Measurements from ENCODE around the gene ZFAND4.
A peak's percentile ranks its signal among the peaks of the same experiment; 100 is the strongest.
"Not testable (repeated sequence)": the region's sequence is repeated elsewhere in the genome, so short reads cannot be mapped to it uniquely, and the experiment has no call there.

ZFAND4 gene

GRCh38 chr10:45672181-45673073, at the start of gene ZFAND4:
TSS of gene ZFAND4 (minus strand) at chr10:45672772. CDS start at chr10:45663725, 9,047 bp downstream.
- ATAC-seq = peak; percentile 99
- no peaks in the 10 kb centered on the region for H3K36me3 Mint-ChIP-seq
- H3K9me3 Mint-ChIP-seq = no peaks in the 10 kb centered on the region
- H3K27ac Mint-ChIP-seq = peak within 1 kb of the TSS; percentile 90
- peak within 1 kb of the TSS; percentile 84 for H3K4me3 Mint-ChIP-seq
- peaks cover 44% of the 10 kb centered on the region for H3K4me1 Mint-ChIP-seq
- DNase-seq (ENCODE audit: low spot score in 2 of 2) = peak; percentile 85 to 94

GRCh38 chr10:45721503-45721902, 48.9 kb upstream of the ZFAND4 start:
- not testable (repeated sequence) for H3K36me3 Mint-ChIP-seq; ATAC-seq; H3K27ac Mint-ChIP-seq; H3K4me1 Mint-ChIP-seq; H3K9me3 Mint-ChIP-seq; H3K4me3 Mint-ChIP-seq; DNase-seq (ENCODE audit: low spot score in 2 of 2)

- H3K27ac Mint-ChIP-seq; H3K36me3 Mint-ChIP-seq; DNase-seq (ENCODE audit: low spot score in 2 of 2); H3K9me3 Mint-ChIP-seq; H3K4me1 Mint-ChIP-seq; H3K4me3 Mint-ChIP-seq; ATAC-seq: not testable (repeated sequence)
Measured at GRCh38 chr10:45717642-45718041, 45.1 kb upstream of the ZFAND4 start.

GRCh38 chr10:45717053-45717452, 44.5 kb upstream of the ZFAND4 start:
- DNase-seq (ENCODE audit: low spot score in 2 of 2); H3K9me3 Mint-ChIP-seq; H3K36me3 Mint-ChIP-seq; H3K27ac Mint-ChIP-seq; H3K4me1 Mint-ChIP-seq; H3K4me3 Mint-ChIP-seq; ATAC-seq: not testable (repeated sequence)

GRCh38 chr10:45711223-45711622, 38.7 kb upstream of the ZFAND4 start:
- H3K36me3 Mint-ChIP-seq; H3K9me3 Mint-ChIP-seq; H3K4me1 Mint-ChIP-seq; H3K4me3 Mint-ChIP-seq; ATAC-seq; H3K27ac Mint-ChIP-seq; DNase-seq (ENCODE audit: low spot score in 2 of 2): not testable (repeated sequence)

GRCh38 chr10:45710200-45710796, 37.7 kb upstream of the ZFAND4 start:
- H3K4me3 Mint-ChIP-seq; H3K27ac Mint-ChIP-seq; H3K36me3 Mint-ChIP-seq; DNase-seq (ENCODE audit: low spot score in 2 of 2); H3K9me3 Mint-ChIP-seq; ATAC-seq; H3K4me1 Mint-ChIP-seq: not testable (repeated sequence)

- H3K9me3 Mint-ChIP-seq; H3K36me3 Mint-ChIP-seq; ATAC-seq; DNase-seq (ENCODE audit: low spot score in 2 of 2); H3K4me1 Mint-ChIP-seq; H3K4me3 Mint-ChIP-seq; H3K27ac Mint-ChIP-seq: not testable (repeated sequence)
Measured at GRCh38 chr10:45678467-45678866, 5.9 kb upstream of the ZFAND4 start.

GRCh38 chr10:45675388-45675787, 2.8 kb upstream of the ZFAND4 start:
- Mint-ChIP-seq H3K36me3 (no peaks in the 10 kb centered on the region), H3K4me3 (no peak overlapping the region), H3K4me1 (peaks cover 25% of the 10 kb centered on the region), H3K27ac (no peak overlapping the region), H3K9me3 (no peaks in the 10 kb centered on the region)
- no peak for ATAC-seq
- DNase-seq (ENCODE audit: low spot score in 2 of 2) = no peak

GRCh38 chr10:45673074-45673648, 589 bp upstream of the ZFAND4 start:
- H3K36me3 Mint-ChIP-seq = no peaks in the 10 kb centered on the region
- H3K4me3 Mint-ChIP-seq = peak overlapping the region; percentile 84
- peaks cover 44% of the 10 kb centered on the region for H3K4me1 Mint-ChIP-seq
- ATAC-seq (no peak), DNase-seq (ENCODE audit: low spot score in 2 of 2) (no peak)
- peak overlapping the region; percentile 90 for H3K27ac Mint-ChIP-seq
- no peaks in the 10 kb centered on the region for H3K9me3 Mint-ChIP-seq

GRCh38 chr10:45671300-45671699, 1.3 kb downstream of the ZFAND4 start:
- peaks cover 44% of the 10 kb centered on the region for H3K4me1 Mint-ChIP-seq
- H3K4me3 Mint-ChIP-seq = peak overlapping the region; percentile 84
- DNase-seq (ENCODE audit: low spot score in 2 of 2); ATAC-seq; H3K36me3 Mint-ChIP-seq; H3K27ac Mint-ChIP-seq; H3K9me3 Mint-ChIP-seq: not testable (repeated sequence)

GRCh38 chr10:45669897-45670296, 2.7 kb downstream of the ZFAND4 start:
- not testable (repeated sequence) for H3K4me3 Mint-ChIP-seq; ATAC-seq; H3K36me3 Mint-ChIP-seq; DNase-seq (ENCODE audit: low spot score in 2 of 2); H3K27ac Mint-ChIP-seq; H3K9me3 Mint-ChIP-seq
- peaks cover 51% of the 10 kb centered on the region for H3K4me1 Mint-ChIP-seq

- H3K36me3 Mint-ChIP-seq = peaks cover 22% of the 10 kb centered on the region
- H3K27ac Mint-ChIP-seq = peak overlapping the region; percentile 40
Measured at GRCh38 chr10:45660876-45661411, 11.6 kb downstream of the ZFAND4 start.

GRCh38 chr10:45657033-45657926, 15.3 kb downstream of the ZFAND4 start:
- no peak for DNase-seq (ENCODE audit: low spot score in 2 of 2)
- peaks cover 20% of the 10 kb centered on the region for H3K4me1 Mint-ChIP-seq
- H3K27ac Mint-ChIP-seq = no peak overlapping the region
- H3K36me3 Mint-ChIP-seq = peaks cover 22% of the 10 kb centered on the region
- peak overlapping the region; percentile 19 for H3K4me3 Mint-ChIP-seq
- ATAC-seq = peak; percentile 37
- H3K9me3 Mint-ChIP-seq = peaks cover 3% of the 10 kb centered on the region

More at GRCh38 chr10:45660876-45661411, 11.6 kb downstream of the ZFAND4 start:
- Mint-ChIP-seq H3K9me3 (peaks cover 3% of the 10 kb centered on the region), H3K4me3 (no peak overlapping the region), H3K4me1 (peaks cover 15% of the 10 kb centered on the region)
- ATAC-seq (no peak), DNase-seq (ENCODE audit: low spot score in 2 of 2) (no peak)

GRCh38 chr10:45655219-45655618, 17.4 kb downstream of the ZFAND4 start:
- H3K9me3 Mint-ChIP-seq = peaks cover 3% of the 10 kb centered on the region
- peaks cover 14% of the 10 kb centered on the region for H3K36me3 Mint-ChIP-seq
- H3K27ac Mint-ChIP-seq = peak overlapping the region; percentile 6
- H3K4me1 Mint-ChIP-seq = peaks cover 21% of the 10 kb centered on the region
- ATAC-seq (no peak), DNase-seq (ENCODE audit: low spot score in 2 of 2) (no peak)
- no peak overlapping the region for H3K4me3 Mint-ChIP-seq
